Liver (tissue), 9 donors: ENCODE measurements around the gene CIPC. TPM values are rescaled to one million over a fixed set of nuclear protein-coding genes. Genes with fewer than 3 reads are reported as not detected.

Experiments
- DNase-seq: peaks from one replicate; pipeline ENCODE4 v3.0.0-alpha.2; 2017; ENCODE audit warnings: low spot score
- H3K27ac ChIP-seq, 2 donors: one replicate each; pipeline ENCODE4 v1.7.0; 2013; ENCODE audit warnings: inconsistent platforms in 2 of 2, low read length in 2 of 2, control low read depth in 1 of 2, low read depth in 1 of 2, mild to moderate bottlenecking in 1 of 2
- H3K27me3 ChIP-seq, 4 donors: one replicate each; pipeline versions ENCODE4 v1.6.1 to v1.7.0; 2013; ENCODE audit warnings: low read length in 3 of 4, inconsistent platforms in 1 of 4, mild to moderate bottlenecking in 1 of 4, moderate library complexity in 1 of 4; ENCODE audit not compliant: control insufficient read depth in 4 of 4, insufficient read depth in 4 of 4
- H3K36me3 ChIP-seq, 4 donors: one replicate each; pipeline versions ENCODE4 v1.6.1 to v1.7.0; 2013; ENCODE audit warnings: low read length in 3 of 4, mild to moderate bottlenecking in 3 of 4, low read depth in 1 of 4, moderate library complexity in 1 of 4; ENCODE audit not compliant: control insufficient read depth in 4 of 4, insufficient read depth in 3 of 4
- H3K4me1 ChIP-seq, 4 donors: one replicate each; pipeline versions ENCODE4 v1.6.1 to v1.7.0; 2013; ENCODE audit warnings: low read length in 3 of 4, mild to moderate bottlenecking in 3 of 4, moderate library complexity in 1 of 4; ENCODE audit not compliant: control insufficient read depth in 4 of 4, insufficient read depth in 4 of 4
- H3K4me3 ChIP-seq, 3 donors: one replicate each; pipeline versions ENCODE4 v1.6.1 to v1.7.0; 2013; ENCODE audit warnings: low read length in 3 of 3, control low read depth in 1 of 3, low read depth in 1 of 3, mild to moderate bottlenecking in 1 of 3
- H3K9ac ChIP-seq, 2 donors: one replicate each; pipeline ENCODE4 v1.7.0; 2013; ENCODE audit warnings: low read length in 2 of 2, mild to moderate bottlenecking in 2 of 2, moderate library complexity in 2 of 2, control low read depth in 1 of 2, low read depth in 1 of 2
- H3K9me3 ChIP-seq, 4 donors: one replicate each; pipeline versions ENCODE4 v1.6.1 to v1.7.0; 2013; ENCODE audit warnings: low read length in 3 of 4; ENCODE audit not compliant: control insufficient read depth in 4 of 4
- ATF3 ChIP-seq: IDR thresholded peaks from 2 replicates; pipeline ENCODE4 v1.6.1; 2016; ENCODE audit warnings: antibody characterized with exemption
- CTCF ChIP-seq: fragments of 150-350 bp; IDR thresholded peaks from 2 replicates; pipeline ENCODE4 v1.5.1; 2017; ENCODE audit warnings: improper control_type of control experiment, low read depth, low read length; ENCODE audit not compliant: missing input control
- EGR1 ChIP-seq, 2 donors: IDR thresholded peaks; 2 replicates each; pipeline ENCODE4 v1.6.1; 2016 to 2018; ENCODE audit warnings: antibody characterized with exemption in 2 of 2, low read depth in 2 of 2
- FOXA1 ChIP-seq: IDR thresholded peaks from 2 replicates; pipeline ENCODE4 v1.6.1; 2016; ENCODE audit warnings: antibody characterized with exemption
- FOXA2 ChIP-seq: IDR thresholded peaks from 2 replicates; pipeline ENCODE4 v1.6.1; 2016; ENCODE audit warnings: antibody characterized with exemption
- GABPA ChIP-seq, 2 donors: IDR thresholded peaks in 1 of 2; conservative IDR thresholded peaks in 1 of 2; 2 replicates each; pipeline ENCODE4 v1.6.1; 2016; ENCODE audit warnings: antibody characterized with exemption in 2 of 2, mild to moderate bottlenecking in 1 of 2, moderate library complexity in 1 of 2
- HNF4A ChIP-seq, 2 donors: conservative IDR thresholded peaks; 2 replicates each; pipeline ENCODE4 v1.6.1; 2016; ENCODE audit warnings: antibody characterized with exemption in 2 of 2, mild to moderate bottlenecking in 2 of 2
- HNF4G ChIP-seq: IDR thresholded peaks from 2 replicates; pipeline ENCODE4 v1.6.1; 2016; ENCODE audit warnings: antibody characterized with exemption
- JUND ChIP-seq, 2 donors: IDR thresholded peaks; 2 replicates each; pipeline ENCODE4 v1.6.1; 2016; ENCODE audit warnings: antibody characterized with exemption in 2 of 2
- MAX ChIP-seq: IDR thresholded peaks from 2 replicates; pipeline ENCODE4 v1.6.1; 2016; ENCODE audit warnings: antibody characterized with exemption
- NR2F2 ChIP-seq: IDR thresholded peaks from 2 replicates; pipeline ENCODE4 v1.6.1; 2016; ENCODE audit warnings: antibody characterized with exemption
- RAD21 ChIP-seq, 2 donors: IDR thresholded peaks; 2 replicates each; pipeline ENCODE4 v1.6.1; 2016; ENCODE audit warnings: antibody characterized with exemption in 2 of 2, mild to moderate bottlenecking in 2 of 2
- REST ChIP-seq: IDR thresholded peaks from 2 replicates; pipeline ENCODE4 v1.6.1; 2016; ENCODE audit warnings: antibody characterized with exemption, mild to moderate bottlenecking
- RXRA ChIP-seq, 2 donors: IDR thresholded peaks; 2 replicates each; pipeline ENCODE4 v1.6.1; 2017 to 2018; ENCODE audit warnings: antibody characterized with exemption in 2 of 2, mild to moderate bottlenecking in 1 of 2
- SP1 ChIP-seq: IDR thresholded peaks from 2 replicates; pipeline ENCODE4 v1.6.1; 2018; ENCODE audit warnings: antibody characterized with exemption, mild to moderate bottlenecking
- TAF1 ChIP-seq: conservative IDR thresholded peaks from 2 replicates; pipeline ENCODE4 v1.6.1; 2016; ENCODE audit warnings: antibody characterized with exemption, mild to moderate bottlenecking
- YY1 ChIP-seq: IDR thresholded peaks from 2 replicates; pipeline ENCODE4 v1.6.1; 2016; ENCODE audit warnings: antibody characterized with exemption, mild to moderate bottlenecking
- ZBTB33 ChIP-seq: IDR thresholded peaks from 2 replicates; pipeline ENCODE4 v1.6.1; 2016; ENCODE audit warnings: antibody characterized with exemption
- WGBS: extraction: QIAGEN DNeasy Blood & Tissue Kit; methylation state at CpG from one replicate; pipeline ENCODE4 v1.1.7; 2013; 5-methylcytosine and 5-hydroxymethylcytosine counted together
- polyA plus RNA-seq, 2 donors: library from polyadenylated mRNA; stranded (reverse) in 1 of 2; unstranded in 1 of 2; fragments of 200-250 nt in 1 of 2; fragments of >200 nt in 1 of 2; fragmentation: Nextera tagmentation in 1 of 2; extraction: Ambion mirVana in 1 of 2; gene quantifications; one replicate each; pipeline versions ENCODE4 v1.2.1 to v1.2.3, GENCODE V29; 2013 to 2015
- total RNA-seq, 2 donors: library from RNA; depleted of rRNA; stranded (reverse); fragments of >200 nt; gene quantifications; one replicate each; pipeline ENCODE4 v1.2.3, GENCODE V29; 2014
- donor health status: healthy.
- donor health status: healthy.
- donor health status: healthy.
- donor health status: healthy.
- donor health status: healthy.

CIPC gene
- total and polyA plus RNA-seq, 4 donors: 5.2 to 17.8 (median 6.7) TPM

- H3K27ac ChIP-seq: no peak overlapping the region
- peaks cover 0 to 6% (median 1%) of the 10 kb centered on the region in 4 donors for H3K4me1 ChIP-seq
- no peak for DNase-seq
- H3K36me3 ChIP-seq: no peaks in the 10 kb centered on the region
- H3K9ac ChIP-seq: no peak overlapping the region
- 68% methylated on average over 10 of the region's 10 CpGs for WGBS
- H3K27me3 ChIP-seq: no peaks in the 10 kb centered on the region
- TF ChIP-seq CTCF (no peak), TAF1 (no peak), JUND (IDR thresholded peaks at IDR 0.05) (no peak), ATF3 (no peak), GABPA (IDR thresholded peaks at IDR 0.05 in 1 of 2, conservative IDR thresholded peaks at IDR 0.05 in 1 of 2) (no peak), NR2F2 (no peak), RAD21 (IDR thresholded peaks at IDR 0.05) (no peak), HNF4G (no peak), SP1 (no peak), HNF4A (conservative IDR thresholded peaks at IDR 0.05) (no peak), FOXA2 (no peak), RXRA (IDR thresholded peaks at IDR 0.05) (no peak), ZBTB33 (no peak), MAX (no peak), FOXA1 (no peak), YY1 (no peak), EGR1 (IDR thresholded peaks at IDR 0.05; ENCODE audit: low read depth in 2 of 2) (no peak), REST (no peak)
- H3K9me3 ChIP-seq: no peaks in the 10 kb centered on the region
- no peak overlapping the region for H3K4me3 ChIP-seq
Measured at GRCh38 chr14:77066578-77067172, 31.4 kb upstream of the CIPC start.
